Measurements from ENCODE around the gene NSMF.

The NSMF gene

DNA sequence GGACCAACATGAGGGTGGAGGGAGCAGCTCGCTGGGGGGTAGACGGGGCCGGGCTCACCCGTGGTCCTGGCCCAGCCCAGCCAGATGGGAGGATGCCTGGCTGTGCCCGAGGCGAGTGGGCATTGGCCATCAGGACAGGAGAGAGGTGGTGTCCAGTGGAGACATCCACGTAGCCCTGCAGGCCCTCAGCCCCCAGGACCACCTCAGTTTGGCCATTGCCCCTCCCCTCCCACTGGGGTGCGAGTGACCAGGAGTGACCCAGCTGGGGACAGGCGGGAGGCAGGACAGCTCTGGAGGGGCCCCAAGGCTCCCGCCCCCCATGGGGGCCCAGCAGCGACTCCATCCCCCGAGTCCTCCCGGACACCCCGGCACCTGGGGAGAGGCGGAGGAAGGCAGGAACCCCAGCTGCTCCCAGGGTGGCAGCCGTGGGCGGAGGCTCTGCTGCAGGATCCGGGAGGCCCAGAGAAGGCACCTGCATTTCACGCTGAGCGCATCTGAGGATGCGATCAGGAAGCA is 27.7 kb downstream of the NSMF start:
- H3K27ac Mint-ChIP-seq: no peak overlapping the region
- TF ChIP-seq, protein P1, sequence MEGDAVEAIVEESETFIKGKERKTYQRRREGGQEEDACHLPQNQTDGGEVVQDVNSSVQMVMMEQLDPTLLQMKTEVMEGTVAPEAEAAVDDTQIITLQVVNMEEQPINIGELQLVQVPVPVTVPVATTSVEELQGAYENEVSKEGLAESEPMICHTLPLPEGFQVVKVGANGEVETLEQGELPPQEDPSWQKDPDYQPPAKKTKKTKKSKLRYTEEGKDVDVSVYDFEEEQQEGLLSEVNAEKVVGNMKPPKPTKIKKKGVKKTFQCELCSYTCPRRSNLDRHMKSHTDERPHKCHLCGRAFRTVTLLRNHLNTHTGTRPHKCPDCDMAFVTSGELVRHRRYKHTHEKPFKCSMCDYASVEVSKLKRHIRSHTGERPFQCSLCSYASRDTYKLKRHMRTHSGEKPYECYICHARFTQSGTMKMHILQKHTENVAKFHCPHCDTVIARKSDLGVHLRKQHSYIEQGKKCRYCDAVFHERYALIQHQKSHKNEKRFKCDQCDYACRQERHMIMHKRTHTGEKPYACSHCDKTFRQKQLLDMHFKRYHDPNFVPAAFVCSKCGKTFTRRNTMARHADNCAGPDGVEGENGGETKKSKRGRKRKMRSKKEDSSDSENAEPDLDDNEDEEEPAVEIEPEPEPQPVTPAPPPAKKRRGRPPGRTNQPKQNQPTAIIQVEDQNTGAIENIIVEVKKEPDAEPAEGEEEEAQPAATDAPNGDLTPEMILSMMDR (IDR thresholded peaks at IDR 0.05; ENCODE audit: unreplicated experiment in 3 of 3): no peak
- no peaks in the 10 kb centered on the region for H3K27me3 Mint-ChIP-seq (ENCODE audit: low read depth)
- H3K36me3 Mint-ChIP-seq (ENCODE audit: low read depth): no peaks in the 10 kb centered on the region
- H3K4me3 Mint-ChIP-seq: no peak overlapping the region
- H3K9me3 Mint-ChIP-seq: no peaks in the 10 kb centered on the region
- no peaks in the 10 kb centered on the region for H3K4me1 Mint-ChIP-seq

DNA sequence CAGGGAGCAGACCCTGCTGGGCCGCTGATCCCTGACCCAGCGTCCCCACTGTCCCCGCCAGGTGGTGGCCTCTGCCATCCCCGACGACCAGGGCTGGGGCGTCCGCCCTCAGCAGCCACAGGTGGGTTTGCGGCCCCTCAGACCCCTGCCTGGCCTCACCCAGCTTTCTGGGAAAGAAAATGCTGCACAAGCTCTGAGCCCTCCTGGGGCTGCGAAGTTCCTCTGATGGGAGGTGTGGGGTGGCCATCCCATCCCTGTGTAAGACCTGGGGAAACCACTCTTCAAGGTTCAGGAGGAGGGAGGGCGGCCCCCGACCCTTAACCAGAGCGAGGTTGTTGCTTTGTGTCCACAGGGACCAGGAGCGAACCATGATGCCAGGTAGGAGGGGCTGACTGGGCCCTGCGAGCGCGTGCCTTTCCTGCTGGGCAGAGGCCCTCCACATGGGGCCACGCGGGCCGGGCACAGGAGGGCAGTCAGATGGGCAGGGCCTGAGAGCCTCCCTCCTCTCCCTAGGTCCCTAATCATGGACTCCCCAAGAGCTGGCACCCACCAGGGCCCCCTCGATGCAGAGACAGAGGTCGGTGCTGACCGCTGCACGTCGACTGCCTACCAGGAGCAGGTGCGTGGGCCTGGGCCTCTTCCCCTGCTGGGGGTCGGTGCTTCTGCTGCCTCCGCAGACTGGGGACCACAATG is 28.3 kb downstream of the NSMF start:
- TF ChIP-seq, protein P1 (IDR thresholded peaks at IDR 0.05; ENCODE audit: unreplicated experiment in 3 of 3): no peak
- Mint-ChIP-seq H3K4me3 (no peak overlapping the region), H3K27ac (no peak overlapping the region), H3K9me3 (no peaks in the 10 kb centered on the region), H3K36me3 (ENCODE audit: low read depth) (no peaks in the 10 kb centered on the region), H3K4me1 (no peaks in the 10 kb centered on the region), H3K27me3 (ENCODE audit: low read depth) (no peaks in the 10 kb centered on the region)

DNA sequence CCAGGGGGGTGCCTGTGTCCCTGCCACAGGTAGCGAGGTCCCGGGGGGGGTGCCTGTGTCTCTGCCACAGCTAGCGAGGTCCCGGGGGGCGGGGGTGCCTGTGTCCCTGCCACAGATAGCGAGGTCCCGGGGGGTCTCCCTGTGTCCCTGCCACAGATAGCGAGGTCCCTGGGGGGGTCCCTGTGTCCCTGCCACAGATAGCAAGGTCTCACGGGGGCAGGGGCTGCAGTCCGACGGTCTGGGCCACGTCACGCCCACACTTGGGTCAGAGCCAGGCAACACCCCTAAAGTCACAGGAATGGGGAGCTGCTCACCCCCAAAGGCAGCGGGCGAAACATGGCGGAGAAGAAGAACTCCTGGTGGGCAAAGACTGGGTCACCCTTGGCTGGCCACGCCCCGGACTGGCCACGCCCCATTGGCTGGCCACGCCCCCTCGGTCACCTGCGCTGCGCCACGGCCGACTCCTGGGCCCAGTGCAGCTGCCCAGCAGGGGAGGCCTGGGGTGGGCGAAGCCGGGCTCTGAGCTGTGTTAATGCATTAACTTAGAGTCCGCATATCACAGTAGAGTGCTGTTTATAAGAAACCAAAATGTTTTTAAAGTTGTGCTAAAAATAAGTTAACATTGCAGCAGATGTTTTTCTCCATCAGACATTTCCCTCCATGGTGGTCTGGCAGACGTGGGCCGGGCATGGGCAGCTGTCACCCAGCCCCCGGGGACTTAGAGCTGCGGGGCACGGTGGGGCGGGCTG is 29.0 kb downstream of the NSMF start:
- TF ChIP-seq, protein P1 (IDR thresholded peaks at IDR 0.05; ENCODE audit: unreplicated experiment in 3 of 3): no peak
- Mint-ChIP-seq H3K9me3 (no peaks in the 10 kb centered on the region), H3K4me1 (no peaks in the 10 kb centered on the region), H3K27me3 (ENCODE audit: low read depth) (no peaks in the 10 kb centered on the region), H3K4me3 (no peak overlapping the region), H3K27ac (no peak overlapping the region), H3K36me3 (ENCODE audit: low read depth) (no peaks in the 10 kb centered on the region)

DNA sequence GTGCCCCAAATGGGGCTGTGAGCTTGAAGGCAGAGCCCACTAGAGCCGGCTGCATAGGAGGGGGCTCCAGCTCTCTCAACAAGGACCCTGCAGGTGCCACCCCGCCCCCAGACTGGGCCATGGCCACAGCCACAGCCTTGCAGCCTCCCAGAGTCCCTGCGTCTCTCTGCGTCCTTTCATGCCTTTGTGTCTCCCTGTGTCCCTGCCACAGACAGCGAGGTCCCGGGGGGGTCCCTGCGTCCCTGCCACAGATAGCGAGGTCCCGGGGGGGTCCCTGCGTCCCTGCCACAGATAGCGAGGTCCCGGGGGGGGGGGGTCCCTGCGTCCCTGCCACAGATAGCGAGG is 29.6 kb downstream of the NSMF start:
- H3K27me3 Mint-ChIP-seq (ENCODE audit: low read depth): no peaks in the 10 kb centered on the region
- no peak overlapping the region for H3K27ac Mint-ChIP-seq
- no peaks in the 10 kb centered on the region for H3K9me3 Mint-ChIP-seq
- H3K4me3 Mint-ChIP-seq: no peak overlapping the region
- peaks cover 5% of the 10 kb centered on the region for H3K4me1 Mint-ChIP-seq
- no peaks in the 10 kb centered on the region for H3K36me3 Mint-ChIP-seq (ENCODE audit: low read depth)
- TF ChIP-seq, protein P1 (IDR thresholded peaks at IDR 0.05; ENCODE audit: unreplicated experiment in 3 of 3): no peak

DNA sequence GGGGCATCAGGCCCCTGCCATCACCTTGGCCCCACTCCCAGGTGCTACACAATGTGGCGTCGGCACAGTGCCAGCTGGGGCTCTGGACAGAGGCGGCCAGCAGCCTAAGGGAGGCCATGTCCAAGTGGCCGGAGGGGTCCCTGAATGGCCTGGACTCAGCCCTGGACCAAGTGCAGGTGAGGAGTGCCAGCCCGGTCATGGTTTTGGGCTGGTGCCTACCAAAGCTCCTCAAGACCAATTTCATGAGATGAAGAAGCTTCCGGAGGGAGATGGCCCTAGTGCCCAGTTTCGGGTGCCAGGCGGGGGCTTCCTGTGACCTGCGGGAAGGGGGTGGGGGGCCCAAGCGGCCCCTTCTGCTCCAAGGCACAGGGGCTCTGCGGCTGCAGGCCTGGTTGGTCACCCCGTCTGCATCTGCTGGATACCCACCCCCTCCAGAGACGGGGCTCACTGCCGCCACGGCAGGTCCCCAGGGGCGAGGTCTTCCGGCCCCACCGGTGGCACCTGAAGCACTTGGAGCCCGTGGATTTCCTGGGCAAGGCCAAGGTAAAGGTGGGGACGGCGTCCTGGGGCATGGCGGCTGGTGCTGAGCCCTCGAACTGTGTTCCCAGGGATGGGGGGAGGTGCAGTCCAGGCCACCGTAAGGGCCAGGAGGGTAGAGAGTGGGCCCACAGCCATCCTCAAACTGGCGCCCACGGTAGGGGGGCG is 30.1 kb downstream of the NSMF start:
- Mint-ChIP-seq H3K36me3 (ENCODE audit: low read depth) (no peaks in the 10 kb centered on the region), H3K27me3 (ENCODE audit: low read depth) (no peaks in the 10 kb centered on the region), H3K4me3 (no peak overlapping the region), H3K9me3 (no peaks in the 10 kb centered on the region), H3K27ac (no peak overlapping the region), H3K4me1 (peaks cover 6% of the 10 kb centered on the region)
- TF ChIP-seq, protein P1 (IDR thresholded peaks at IDR 0.05; ENCODE audit: unreplicated experiment in 3 of 3): no peak
